Measurements from ENCODE around the gene PHF21B. TPM values are rescaled to one million over a fixed set of nuclear protein-coding genes. Genes with fewer than 3 reads are reported as not detected.
"Not testable (repeated sequence)": the region's sequence is repeated elsewhere in the genome, so short reads cannot be mapped to it uniquely, and the experiment has no call there.

The PHF21B gene
- total RNA-seq, 1 experiment from 2014 or later: 0.12 TPM

GRCh38 chr22:44903164-44903563 lies 106.6 kb downstream of the PHF21B start:
- not testable (repeated sequence) for DNase-seq (ENCODE audit: extremely low read depth, low read depth)

GRCh38 chr22:44901301-44901700 lies 108.5 kb downstream of the PHF21B start:
- DNase-seq (ENCODE audit: extremely low read depth, low read depth): no peak

- DNase-seq (ENCODE audit: extremely low read depth, low read depth): no peak
Measured at GRCh38 chr22:44898236-44898635, 111.6 kb downstream of the PHF21B start.

- no peak for DNase-seq (ENCODE audit: extremely low read depth, low read depth)
Measured at GRCh38 chr22:44895296-44896055, 114.3 kb downstream of the PHF21B start.

GRCh38 chr22:44894782-44895181 lies 115.0 kb downstream of the PHF21B start:
- no peak for DNase-seq (ENCODE audit: extremely low read depth, low read depth)

GRCh38 chr22:44894321-44894720 lies 115.5 kb downstream of the PHF21B start:
- no peak for DNase-seq (ENCODE audit: extremely low read depth, low read depth)

GRCh38 chr22:44893731-44894080 lies 116.1 kb downstream of the PHF21B start:
- DNase-seq (ENCODE audit: extremely low read depth, low read depth): no peak

GRCh38 chr22:44892803-44893730 lies 116.7 kb downstream of the PHF21B start:
- DNase-seq (ENCODE audit: extremely low read depth, low read depth): no peak

GRCh38 chr22:44892243-44892642 lies 117.6 kb downstream of the PHF21B start:
- DNase-seq (ENCODE audit: extremely low read depth, low read depth): no peak

GRCh38 chr22:44891791-44892190 lies 118.0 kb downstream of the PHF21B start:
- DNase-seq (ENCODE audit: extremely low read depth, low read depth): no peak

GRCh38 chr22:44891293-44891747 lies 118.5 kb downstream of the PHF21B start:
- DNase-seq (ENCODE audit: extremely low read depth, low read depth): no peak

GRCh38 chr22:44890416-44891292 lies 119.2 kb downstream of the PHF21B start:
- no peak for DNase-seq (ENCODE audit: extremely low read depth, low read depth)

GRCh38 chr22:44889255-44889878 lies 120.4 kb downstream of the PHF21B start:
- no peak for DNase-seq (ENCODE audit: extremely low read depth, low read depth)

- no peak for DNase-seq (ENCODE audit: extremely low read depth, low read depth)
Measured at GRCh38 chr22:44888491-44889254, 121.1 kb downstream of the PHF21B start.

GRCh38 chr22:44887941-44888366 lies 121.9 kb downstream of the PHF21B start:
- no peak for DNase-seq (ENCODE audit: extremely low read depth, low read depth)

- no peak for DNase-seq (ENCODE audit: extremely low read depth, low read depth)
Measured at GRCh38 chr22:44885806-44886360, 123.9 kb downstream of the PHF21B start.

- DNase-seq (ENCODE audit: extremely low read depth, low read depth): no peak
Measured at GRCh38 chr22:44884968-44885805, 124.6 kb downstream of the PHF21B start.

- no peak for DNase-seq (ENCODE audit: extremely low read depth, low read depth)
Measured at GRCh38 chr22:44884562-44884961, 125.2 kb downstream of the PHF21B start.
